WTC11 (cell line): ENCODE measurements around the gene NRP2. TPM values are rescaled to one million over a fixed set of nuclear protein-coding genes. Genes with fewer than 3 reads are reported as not detected.

Source experiments
- ATAC-seq: fragments of 200-7000 bp; cut with Tn5 transposase; 2 replicates; pipeline ENCODE4 v1.10.0; 2021; ENCODE audit warnings: mild to moderate bottlenecking, moderate library complexity
- CTCF ChIA-PET: fragments of 300-600 bp; sonication (Branson Sonifier 250); formaldehyde crosslinking; loops from one replicate; lab custom pipeline; 2021; ENCODE audit warnings: antibody characterized with exemption; lab: Charles Lee
- POLR2A ChIA-PET: fragments of 350-600 bp; sonication (Branson Sonifier 250); formaldehyde crosslinking; loops from one replicate; lab custom pipeline; 2021; ENCODE audit warnings: antibody characterized with exemption; lab: Charles Lee
- DNase-seq: peaks from one replicate; pipeline ENCODE4 v3.0.0; 2021; ENCODE audit warnings: low spot score
- H3K27ac Mint-ChIP-seq: 2 replicates; pipeline ENCODE4 v1.8.0; 2021; ENCODE audit warnings: mixed read lengths
- H3K27me3 Mint-ChIP-seq: 2 replicates; pipeline ENCODE4 v1.8.0; 2021; ENCODE audit warnings: low read depth, mild to moderate bottlenecking, moderate library complexity, mixed read lengths
- H3K36me3 Mint-ChIP-seq: 2 replicates; pipeline ENCODE4 v1.8.0; 2021; ENCODE audit warnings: mixed read lengths
- H3K4me1 Mint-ChIP-seq: 2 replicates; pipeline ENCODE4 v1.8.0; 2022; ENCODE audit warnings: mixed read lengths
- H3K4me3 Mint-ChIP-seq: 2 replicates; pipeline ENCODE4 v1.8.0; 2021; ENCODE audit warnings: mild to moderate bottlenecking, moderate library complexity, mixed read lengths
- H3K9me3 Mint-ChIP-seq: 2 replicates; pipeline ENCODE4 v1.8.0; 2021; ENCODE audit warnings: mixed read lengths
- AFF4 ChIP-seq: sonication (generic); formaldehyde crosslinking; IDR thresholded peaks from 2 replicates; pipeline ENCODE4 v1.8.1; 2023; ENCODE audit warnings: mild to moderate bottlenecking, missing genetic modification reagents, borderline replicate concordance
- ATF2 ChIP-seq: sonication (generic); formaldehyde crosslinking; IDR thresholded peaks from 2 replicates; pipeline ENCODE4 v1.8.1; 2022; ENCODE audit warnings: low read depth, missing genetic modification reagents, borderline replicate concordance
- ATF3 ChIP-seq: sonication (generic); formaldehyde crosslinking; conservative IDR thresholded peaks from 2 replicates; pipeline ENCODE4 v1.8.1; 2022; ENCODE audit warnings: mild to moderate bottlenecking, missing genetic modification reagents
- CTCF ChIP-seq: fragments of 200-600 bp; IDR thresholded peaks from 2 replicates; pipeline ENCODE4 v1.8.0; 2022; ENCODE audit warnings: antibody characterized with exemption
- ELF4 ChIP-seq: sonication (generic); formaldehyde crosslinking; IDR thresholded peaks from 2 replicates; pipeline ENCODE4 v1.8.1; 2022; ENCODE audit warnings: low read depth, mild to moderate bottlenecking, moderate library complexity, missing genetic modification reagents
- EMX1 ChIP-seq: fragments of 250-450 bp; sonication (Bioruptor Pico); IDR thresholded peaks from 2 replicates; pipeline ENCODE4 v1.8.0; 2021; ENCODE audit warnings: mild to moderate bottlenecking
- FOXJ3 ChIP-seq: sonication (generic); formaldehyde crosslinking; IDR thresholded peaks from 2 replicates; pipeline ENCODE4 v1.9.0; 2021; ENCODE audit warnings: missing genetic modification reagents, mild to moderate bottlenecking, borderline replicate concordance
- FOXK1 ChIP-seq: sonication (generic); formaldehyde crosslinking; IDR thresholded peaks from 2 replicates; pipeline ENCODE4 v1.8.0; 2022; ENCODE audit warnings: mild to moderate bottlenecking, moderate library complexity, missing genetic modification reagents
- GTF2I ChIP-seq: fragments of 250-450 bp; sonication (Bioruptor Pico); conservative IDR thresholded peaks from 2 replicates; pipeline ENCODE4 v1.4.0; 2021; ENCODE audit warnings: mild to moderate bottlenecking
- HMGA2 ChIP-seq: fragments of 250-450 bp; sonication (Bioruptor Pico); IDR thresholded peaks from 2 replicates; pipeline ENCODE4 v1.4.0; 2021; ENCODE audit warnings: mild to moderate bottlenecking, moderate library complexity
- IRF1 ChIP-seq: sonication (generic); formaldehyde crosslinking; IDR thresholded peaks from 2 replicates; pipeline ENCODE4 v1.8.0; 2023; ENCODE audit warnings: missing genetic modification reagents
- JAZF1 ChIP-seq: fragments of 250-450 bp; sonication (Bioruptor Pico); IDR thresholded peaks from 2 replicates; pipeline ENCODE4 v1.9.0; 2021; ENCODE audit warnings: moderate library complexity, mild to moderate bottlenecking, inconsistent platforms
- MAX ChIP-seq: sonication (generic); formaldehyde crosslinking; IDR thresholded peaks from 2 replicates; pipeline ENCODE4 v1.8.0; 2022; ENCODE audit warnings: mild to moderate bottlenecking, missing genetic modification reagents
- NFATC4 ChIP-seq: fragments of 250-450 bp; sonication (Bioruptor Pico); IDR thresholded peaks from 2 replicates; pipeline ENCODE4 v1.9.0; 2021; ENCODE audit warnings: mild to moderate bottlenecking
- NFYB ChIP-seq: sonication (generic); formaldehyde crosslinking; conservative IDR thresholded peaks from 2 replicates; pipeline ENCODE4 v1.8.0; 2022; ENCODE audit warnings: low read depth, missing genetic modification reagents
- PREB ChIP-seq: sonication (generic); formaldehyde crosslinking; IDR thresholded peaks from 2 replicates; pipeline ENCODE4 v1.8.1; 2022; ENCODE audit warnings: mild to moderate bottlenecking, missing genetic modification reagents, moderate library complexity, borderline replicate concordance
- RELA ChIP-seq: sonication (generic); formaldehyde crosslinking; IDR thresholded peaks from 2 replicates; pipeline ENCODE4 v1.8.1; 2022; ENCODE audit warnings: missing genetic modification reagents, mild to moderate bottlenecking, borderline replicate concordance
- RORB ChIP-seq: fragments of 250-450 bp; sonication (Bioruptor Pico); IDR thresholded peaks from 2 replicates; pipeline ENCODE4 v1.9.0; 2021; ENCODE audit warnings: mild to moderate bottlenecking
- SOX15 ChIP-seq: fragments of 250-450 bp; sonication (Bioruptor Pico); IDR thresholded peaks from 2 replicates; pipeline ENCODE4 v1.9.0; 2021; ENCODE audit warnings: mild to moderate bottlenecking
- TCF7 ChIP-seq: sonication (generic); formaldehyde crosslinking; IDR thresholded peaks from 2 replicates; pipeline ENCODE4 v1.8.0; 2022; ENCODE audit warnings: mild to moderate bottlenecking, low read depth, missing genetic modification reagents, moderate library complexity
- ZNF138 ChIP-seq: sonication (generic); formaldehyde crosslinking; conservative IDR thresholded peaks from 2 replicates; pipeline ENCODE4 v1.8.1; 2022; ENCODE audit warnings: mild to moderate bottlenecking, moderate library complexity, missing genetic modification reagents
- ZNF232 ChIP-seq: sonication (generic); formaldehyde crosslinking; IDR thresholded peaks from 2 replicates; pipeline ENCODE4 v1.8.0; 2022; ENCODE audit warnings: mild to moderate bottlenecking, missing genetic modification reagents
- ZNF263 ChIP-seq: sonication (generic); formaldehyde crosslinking; IDR thresholded peaks from 2 replicates; pipeline ENCODE4 v1.8.1; 2022; ENCODE audit warnings: low read depth, mild to moderate bottlenecking, moderate library complexity, missing genetic modification reagents
- ZNF416 ChIP-seq: fragments of 250-450 bp; sonication (Bioruptor Pico); IDR thresholded peaks from 2 replicates; pipeline ENCODE4 v1.9.0; 2021; ENCODE audit warnings: mild to moderate bottlenecking, inconsistent platforms
- ZSCAN18 ChIP-seq: fragments of 250-450 bp; sonication (Bioruptor Pico); IDR thresholded peaks from 2 replicates; pipeline ENCODE4 v2.1.2; 2022; ENCODE audit warnings: mild to moderate bottlenecking, moderate library complexity
- total RNA-seq: library from RNA; stranded (reverse); gene quantifications from 3 replicates; pipeline ENCODE4 v1.2.3, GENCODE V29; 2021

Gene NRP2
- total RNA-seq, 1 experiment from 2014 or later = 41.0 TPM

GRCh38 chr2:205670292-205670691 lies 12.0 kb upstream of the NRP2 start (continued):
- TF ChIP-seq AFF4 (CRISPR knock-in tag) (no peak), ZNF263 (CRISPR knock-in tag) (no peak), FOXJ3 (no peak), NFATC4 (no peak), CTCF (no peak), ZSCAN18 (CRISPR knock-in tag) (no peak), JAZF1 (CRISPR knock-in tag) (no peak), NFYB (CRISPR knock-in tag) (no peak), ELF4 (CRISPR knock-in tag) (no peak)

- Mint-ChIP-seq H3K9me3 (peaks cover 19% of the 10 kb centered on the region), H3K4me1 (peaks cover 34% of the 10 kb centered on the region), H3K4me3 (no peak overlapping the region), H3K27me3 (no peaks in the 10 kb centered on the region), H3K27ac (no peak overlapping the region), H3K36me3 (peaks cover 12% of the 10 kb centered on the region)
- ATAC-seq = no peak
- POLR2A ChIA-PET = no interaction called here
- TF ChIP-seq ZNF232 (CRISPR knock-in tag) (no peak), FOXK1 (CRISPR knock-in tag) (no peak), ATF3 (CRISPR knock-in tag) (no peak), PREB (CRISPR knock-in tag) (no peak), RORB (CRISPR knock-in tag) (no peak), EMX1 (CRISPR knock-in tag) (no peak), SOX15 (CRISPR knock-in tag) (no peak), HMGA2 (CRISPR knock-in tag) (no peak), ZNF416 (CRISPR knock-in tag) (no peak), ATF2 (CRISPR knock-in tag) (no peak), MAX (CRISPR knock-in tag) (no peak), RELA (CRISPR knock-in tag) (no peak), ZNF138 (no peak), IRF1 (CRISPR knock-in tag) (no peak), TCF7 (CRISPR knock-in tag) (no peak), GTF2I (CRISPR knock-in tag) (no peak)
- DNase-seq = no peak
- CTCF ChIA-PET = no interaction called here
These were observed 9.0 kb upstream of the NRP2 start for GRCh38 chr2:205673312-205673711.
